Lower leg skin (tissue), 3 donors: ENCODE data around the gene ARHGEF19.

ENCODE experiments used
- CTCF ChIP-seq, 3 donors: fragments of 450-650 bp; IDR thresholded peaks; one replicate each; pipeline ENCODE4 v1.5.1; 2016; ENCODE audit warnings: antibody characterized with exemption in 3 of 3, mild to moderate bottlenecking in 3 of 3, moderate library complexity in 2 of 3
- POLR2A ChIP-seq, 2 donors: fragments of 450-650 bp; IDR thresholded peaks; one replicate each; pipeline ENCODE4 v1.6.1; 2016 to 2017; ENCODE audit warnings: antibody characterized with exemption in 2 of 2, mild to moderate bottlenecking in 1 of 2, moderate library complexity in 1 of 2

- no peak for TF ChIP-seq CTCF (IDR thresholded peaks at IDR 0.05)
- TF ChIP-seq POLR2A (IDR thresholded peaks at IDR 0.05): no peak
These were observed 38.9 kb upstream of the ARHGEF19 start for GRCh38 chr1:16251381-16251780.
